HG03139 (cell line): ENCODE data around the gene FSIP1.
"Not testable (repeated sequence)": the region's sequence is repeated elsewhere in the genome, so short reads cannot be mapped to it uniquely, and the experiment has no call there.

Source experiments
- ATAC-seq: cut with Tn5 transposase; IDR thresholded peaks from one replicate; pipeline ENCODE4 v1.9.1; 2021; ENCODE audit not compliant: unreplicated experiment

FSIP1 gene

GRCh38 chr15:39782441-39783138 lies at the start of gene FSIP1:
FSIP1 (minus strand) TSS chr15:39782841; CDS start chr15:39776524, 6,317 bp downstream.
- ATAC-seq = peak; percentile 98

- no peak for ATAC-seq
These were observed 47.5 kb upstream of the FSIP1 start for GRCh38 chr15:39830166-39830565.

GRCh38 chr15:39828374-39828931 lies 45.8 kb upstream of the FSIP1 start:
- ATAC-seq = no peak

- no peak for ATAC-seq
These were observed 44.3 kb upstream of the FSIP1 start for GRCh38 chr15:39826975-39827374.

GRCh38 chr15:39823634-39824033 lies 41.0 kb upstream of the FSIP1 start:
- ATAC-seq = no peak

GRCh38 chr15:39820050-39820602 lies 37.5 kb upstream of the FSIP1 start:
- no peak for ATAC-seq

- ATAC-seq = no peak
These were observed 36.9 kb upstream of the FSIP1 start for GRCh38 chr15:39819533-39819932.

- ATAC-seq = no peak
These were observed 35.3 kb upstream of the FSIP1 start for GRCh38 chr15:39817892-39818291.

GRCh38 chr15:39814489-39814888 lies 31.8 kb upstream of the FSIP1 start:
- ATAC-seq = no peak

GRCh38 chr15:39812651-39813050 lies 30.0 kb upstream of the FSIP1 start:
- ATAC-seq = not testable (repeated sequence)

GRCh38 chr15:39808909-39809308 lies 26.3 kb upstream of the FSIP1 start:
- ATAC-seq = no peak

- no peak for ATAC-seq
These were observed 25.1 kb upstream of the FSIP1 start for GRCh38 chr15:39807791-39808190.

GRCh38 chr15:39804026-39804425 lies 21.4 kb upstream of the FSIP1 start:
- no peak for ATAC-seq

- no peak for ATAC-seq
These were observed 20.4 kb upstream of the FSIP1 start for GRCh38 chr15:39803016-39803415.

GRCh38 chr15:39801641-39802309 lies 19.1 kb upstream of the FSIP1 start:
- no peak for ATAC-seq

GRCh38 chr15:39799552-39800011 lies 16.9 kb upstream of the FSIP1 start:
- no peak for ATAC-seq

GRCh38 chr15:39798382-39798781 lies 15.7 kb upstream of the FSIP1 start:
- ATAC-seq = no peak

GRCh38 chr15:39797407-39797806 lies 14.8 kb upstream of the FSIP1 start:
- no peak for ATAC-seq

GRCh38 chr15:39796601-39797000 lies 14.0 kb upstream of the FSIP1 start:
- ATAC-seq = no peak

GRCh38 chr15:39795486-39795885 lies 12.8 kb upstream of the FSIP1 start:
- ATAC-seq = no peak

- no peak for ATAC-seq
These were observed 12.3 kb upstream of the FSIP1 start for GRCh38 chr15:39794954-39795353.

- ATAC-seq = no peak
These were observed 11.3 kb upstream of the FSIP1 start for GRCh38 chr15:39793923-39794322.
